ENCODE results near the gene RNF208. TPM values are rescaled to one million over a fixed set of nuclear protein-coding genes. Genes with fewer than 3 reads are reported as not detected.
A peak's percentile ranks its signal among the peaks of the same experiment; 100 is the strongest.

Gene RNF208
- total and polyA plus RNA-seq, 2 of the 4 experiments (the other 2 are of a cell fraction): 1.2 TPM; not detected in 1

- Histone ChIP-seq H3K27me3 (ENCODE audit: control insufficient read depth, insufficient read depth, low read length) (peaks cover 1% of the 10 kb centered on the region; the same call in 1 of the 2 replicates), H3K18ac (ENCODE audit: low read depth, low read length) (no peak overlapping the region), H3K36me3 (ENCODE audit: control insufficient read depth, insufficient read depth, low read length) (no peaks in the 10 kb centered on the region), H3K23ac (ENCODE audit: low read depth, low read length) (no peak overlapping the region), H2BK120ac (ENCODE audit: low read depth, low read length) (no peak overlapping the region), H2AK5ac (ENCODE audit: low read depth, low read length) (no peak overlapping the region), H4K5ac (ENCODE audit: low read depth, low read length) (no peak overlapping the region), H3K4me2 (ENCODE audit: low read depth, low read length) (no peak overlapping the region), H3K4me3 (ENCODE audit: insufficient read depth, low read depth, low read length) (no peak overlapping the region), H2BK15ac (ENCODE audit: low read depth, low read length) (no peak overlapping the region), H3K27ac (ENCODE audit: insufficient read depth, low read length) (no peak overlapping the region), H3K9me1 (ENCODE audit: insufficient read depth, low read length) (no peaks in the 10 kb centered on the region), H3K14ac (replicated peaks; ENCODE audit: low read depth, low read length) (no peak overlapping the region), H3K4ac (ENCODE audit: low read depth, low read length) (no peak overlapping the region), H3K56ac (ENCODE audit: extremely low read depth, insufficient read depth, low read length) (no peak overlapping the region), H2BK5ac (ENCODE audit: low read depth, low read length, poor library complexity, severe bottlenecking) (no peak overlapping the region), H3K4me1 (ENCODE audit: control insufficient read depth, insufficient read depth, low read length) (peaks cover 6% of the 10 kb centered on the region), H3K79me1 (ENCODE audit: low read depth in 1 of 2, low read length in 2 of 2) (no peaks in the 10 kb centered on the region), H3K9me3 (ENCODE audit: control insufficient read depth, insufficient read depth, low read length) (no peaks in the 10 kb centered on the region), H4K20me1 (ENCODE audit: insufficient read depth, low read length) (no peaks in the 10 kb centered on the region), H2BK20ac (ENCODE audit: low read depth, low read length) (no peak overlapping the region), H2AFZ (replicated peaks; ENCODE audit: low read length, poor library complexity) (peak overlapping the region; percentile 85), H4K8ac (ENCODE audit: low read depth in 2 of 2, low read length in 2 of 2) (no peak overlapping the region), H4K91ac (ENCODE audit: insufficient read depth, low read depth, low read length) (no peak overlapping the region), H2AK9ac (replicated peaks; ENCODE audit: low read depth, low read length, poor library complexity) (peak overlapping the region; percentile 82), H3K9ac (ENCODE audit: low read depth, low read length) (no peak overlapping the region)
- ChIA-PET CTCF (interaction anchor here (1.2 kb wide), 1 partner anchor 9 kb away, joined by 6 read pairs; no protein-coding TSS in a partner anchor), POLR2A (ENCODE audit: unreplicated experiment) (no interaction called here)
- 31% methylated on average over 10 of the region's 18 CpGs; no CpG with 5 or more reads in 1 of the 2 experiments for WGBS, 2 experiments (ENCODE audit: extremely low coverage in 2 of 2, insufficient read length in 1 of 2)
- intact Hi-C loops (cut with micrococcal nuclease) (loop anchor here (1.0 to 2.0 kb wide), 2 partner anchors 110 to 181 kb away; partner anchors contain the start of gene NPDC1), dilution Hi-C loops (cut with HindIII; ENCODE audit: low sequenced_read_pairs, unreplicated experiment) (no loop called here), in situ Hi-C loops (cut with MboI; ENCODE audit: low sequenced_read_pairs) (loop anchor here (5.0 kb wide), 1 partner anchor 106 kb away; no protein-coding TSS in a partner anchor)
- DNase-seq: no peak
- no TSS peak for BruUV-seq (replicated peaks)
- no peak for TF ChIP-seq POLR2A (IDR thresholded peaks at IDR 0.05; ENCODE audit: low read depth, low read length)
- no peak for TF ChIP-seq MAFK (IDR thresholded peaks at IDR 0.05; ENCODE audit: low read depth, low read length)
- TF ChIP-seq USF2 (IDR thresholded peaks at IDR 0.05; ENCODE audit: low read depth, low read length): no peak
- no peak for TF ChIP-seq MXI1 (IDR thresholded peaks at IDR 0.05; ENCODE audit: borderline replicate concordance, low read depth, low read length)
- TF ChIP-seq CHD1 (IDR thresholded peaks at IDR 0.05; ENCODE audit: low read depth, low read length): no peak
- no peak for TF ChIP-seq RCOR1 (IDR thresholded peaks at IDR 0.05; ENCODE audit: insufficient replicate concordance, low read length)
- TF ChIP-seq RAD21 (IDR thresholded peaks at IDR 0.05; ENCODE audit: low read length): no peak
- no peak for TF ChIP-seq RFX5 (IDR thresholded peaks at IDR 0.05; ENCODE audit: low read depth, low read length)
- no peak for TF ChIP-seq CTCF (conservative IDR thresholded peaks at IDR 0.05; ENCODE audit: low read depth, low read length)
- no peak for TF ChIP-seq MAZ (IDR thresholded peaks at IDR 0.05; ENCODE audit: borderline replicate concordance, low read depth, low read length)
- TF ChIP-seq NFE2L2 (IDR thresholded peaks at IDR 0.05; ENCODE audit: low read depth, low read length): no peak
- TF ChIP-seq FOS (IDR thresholded peaks at IDR 0.05; ENCODE audit: low read depth, low read length): no peak
- no peak for TF ChIP-seq ELK1 (IDR thresholded peaks at IDR 0.05; ENCODE audit: borderline replicate concordance, low read depth, low read length)
- TF ChIP-seq BHLHE40 (IDR thresholded peaks at IDR 0.05; ENCODE audit: low read depth, low read length): no peak
- TF ChIP-seq SMC3 (IDR thresholded peaks at IDR 0.05; ENCODE audit: low read depth, low read length): no peak
- TF ChIP-seq CEBPB (IDR thresholded peaks at IDR 0.05; ENCODE audit: low read depth, low read length): no peak
- no peak for ATAC-seq (ENCODE audit: low read depth)
These were observed 5.9 kb upstream of the RNF208 start for GRCh38 chr9:137227853-137228505.
